Heart right ventricle (tissue), 16 donors: ENCODE measurements around the gene SI. TPM values are rescaled to one million over a fixed set of nuclear protein-coding genes. Genes with fewer than 3 reads are reported as not detected.
"Not testable (repeated sequence)": the region's sequence is repeated elsewhere in the genome, so short reads cannot be mapped to it uniquely, and the experiment has no call there.

Experiments used
- ATAC-seq, 8 donors: fragments of 200-7000 bp; cut with Tn5 transposase; one replicate each; pipeline ENCODE4 v1.9.1; 2020; ENCODE audit warnings: mild to moderate bottlenecking in 8 of 8, moderate library complexity in 8 of 8, moderate number of reproducible peaks in 1 of 8
- DNase-seq, 2 donors: peaks; one replicate each; pipeline ENCODE4 v3.0.0-alpha.2; 2020
- H3K27ac ChIP-seq, 10 donors: fragments of 200-600 bp; sonication (generic) in 2 of 10; one replicate each; pipeline versions ENCODE4 v1.5.0 to v1.8.0; 2020 to 2022; ENCODE audit warnings: mild to moderate bottlenecking in 3 of 10
- H3K27me3 ChIP-seq, 7 donors: fragments of 200-600 bp; one replicate each; pipeline ENCODE4 v1.8.0; 2021 to 2022; ENCODE audit warnings: mild to moderate bottlenecking in 2 of 7
- H3K36me3 ChIP-seq, 9 donors: fragments of 200-600 bp; sonication (generic) in 1 of 9; one replicate each; pipeline versions ENCODE4 v1.5.0 to v1.8.0; 2020 to 2022; ENCODE audit warnings: mild to moderate bottlenecking in 2 of 9
- H3K4me1 ChIP-seq, 9 donors: fragments of 200-600 bp; sonication (generic) in 1 of 9; one replicate each; pipeline versions ENCODE4 v1.5.0 to v1.8.0; 2020 to 2022; ENCODE audit warnings: mild to moderate bottlenecking in 4 of 9
- H3K4me3 ChIP-seq, 10 donors: fragments of 200-600 bp; sonication (generic) in 2 of 10; one replicate each; pipeline versions ENCODE4 v1.5.0 to v1.8.0; 2020 to 2022; ENCODE audit warnings: mild to moderate bottlenecking in 7 of 10, moderate library complexity in 2 of 10
- H3K9me3 ChIP-seq, 11 donors: fragments of 200-600 bp in 10 of 11; sonication (generic) in 2 of 11; one replicate each; pipeline versions ENCODE4 v1.5.0 to v1.8.0; 2013 to 2022; ENCODE audit warnings: mild to moderate bottlenecking in 2 of 11, control low read depth in 1 of 11, moderate library complexity in 1 of 11
- WGBS, 2 donors: extraction: QIAGEN DNeasy Blood & Tissue Kit; methylation state at CpG; one replicate each; pipeline ENCODE4 v1.1.7; 2013; ENCODE audit warnings: inconsistent platforms in 1 of 2; 5-methylcytosine and 5-hydroxymethylcytosine counted together
- intact Hi-C, 10 donors: fragments of 100-400 bp; cut with DNase I; formaldehyde crosslinking; loops; one replicate each; pipeline versions ENCODE4 v1.11.1 to v1.14.2; 2022
- polyA plus RNA-seq, 2 donors: library from polyadenylated mRNA; stranded (reverse); fragments of 200-250 nt; gene quantifications; one replicate each; pipeline ENCODE4 v1.2.3, GENCODE V29; 2013
- total RNA-seq, 10 donors: library from RNA; stranded (reverse); fragmentation: NEBNext Ultra II Directional in 3 of 10; extraction: Animal tissue kit (Norgen Biotek cat#: 25700) in 3 of 10; gene quantifications; one replicate each; pipeline versions ENCODE4 v1.2.1 to v1.2.4, GENCODE V29; 2021 to 2023
- TF ChIP-seq, protein P1 (sequence below), 9 donors: fragments of 200-600 bp; sonication (generic) in 2 of 9; IDR thresholded peaks; one replicate each; pipeline versions ENCODE4 v1.5.0 to v1.8.0; 2021 to 2022; ENCODE audit warnings: antibody characterized with exemption in 9 of 9, mild to moderate bottlenecking in 5 of 9, moderate library complexity in 1 of 9
- donor health status: Arrhythmogenic right ventricular cardiomyopathy.
- donor health status: ischemic (EF 13 %, LVEDD 7.1; RV severe dilation, severe dysfunction).
- donor health status: healthy with polysubstance abuse.
- donor health status: DM: no; HTN: yes; CAD: no.
- donor health status: DM: no; HTN: no; CAD: no.
- donor health status: ischemic (EF 25% LVEDD 6.9; RV normal size, moderate dysfunction).
- donor health status: ischemic (EF 25% LVEDD 5.7; RV mildly dilated, moderate dysfunction).
- donor health status: healthy.
- donor health status: DM: yes; HTN: yes; CAD: no.
- donor health status: Ischemic cardiomyopathy.
- donor health status: ischemic (EF 35%, LVEDD 5.7; RV mildly dilated, moderate dysfunction).
- donor health status: nonischemic (EF 11% LVEDD 7.7; RV severe dilation, severe dysfunction).
- donor health status: DM: yes; HTN: yes; CAD: no.
- donor health status: PGD.
- donor health status: ischemic (EF 29% LVEDD 5.4; RV normal size, mild dysfunction).
- donor health status: nonischemic (EF 23%, LVEDD 6.1; RV moderate dilation, normal function).

The SI gene
- total and polyA plus RNA-seq, 12 donors: not detected

DNA sequence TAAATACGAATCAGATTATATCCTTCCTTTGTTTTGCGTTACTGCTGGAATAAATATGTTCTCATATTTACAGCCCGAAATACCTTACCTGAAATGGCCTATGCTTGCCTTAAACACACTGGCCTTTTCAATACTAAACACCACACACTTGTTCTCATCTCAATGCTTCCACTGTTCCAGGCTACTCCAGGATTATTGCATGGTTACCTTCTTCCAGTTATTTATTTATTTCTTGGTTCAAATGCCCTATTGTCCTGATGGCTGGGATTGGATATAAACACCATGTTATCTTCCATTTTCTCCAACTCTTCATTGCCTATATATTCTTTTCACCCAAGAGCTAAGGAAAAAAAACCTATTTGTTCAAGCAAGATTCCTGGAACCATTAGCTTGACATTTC is 125.3 kb downstream of the SI start:
- intact Hi-C loops: no loop called here
- Histone ChIP-seq H3K4me3 (no peak overlapping the region), H3K4me1 (no peaks in the 10 kb centered on the region), H3K27me3 (no peaks in the 10 kb centered on the region), H3K27ac (no peak overlapping the region), H3K36me3 (no peaks in the 10 kb centered on the region), H3K9me3 (peaks cover 0 to 7% (median 0%) of the 10 kb centered on the region in 11 donors)
- 75 to 83% methylated on average over 3 of the region's 3 CpGs for WGBS, 2 donors
- DNase-seq (no peak), ATAC-seq (no peak)
- TF ChIP-seq, protein P1, sequence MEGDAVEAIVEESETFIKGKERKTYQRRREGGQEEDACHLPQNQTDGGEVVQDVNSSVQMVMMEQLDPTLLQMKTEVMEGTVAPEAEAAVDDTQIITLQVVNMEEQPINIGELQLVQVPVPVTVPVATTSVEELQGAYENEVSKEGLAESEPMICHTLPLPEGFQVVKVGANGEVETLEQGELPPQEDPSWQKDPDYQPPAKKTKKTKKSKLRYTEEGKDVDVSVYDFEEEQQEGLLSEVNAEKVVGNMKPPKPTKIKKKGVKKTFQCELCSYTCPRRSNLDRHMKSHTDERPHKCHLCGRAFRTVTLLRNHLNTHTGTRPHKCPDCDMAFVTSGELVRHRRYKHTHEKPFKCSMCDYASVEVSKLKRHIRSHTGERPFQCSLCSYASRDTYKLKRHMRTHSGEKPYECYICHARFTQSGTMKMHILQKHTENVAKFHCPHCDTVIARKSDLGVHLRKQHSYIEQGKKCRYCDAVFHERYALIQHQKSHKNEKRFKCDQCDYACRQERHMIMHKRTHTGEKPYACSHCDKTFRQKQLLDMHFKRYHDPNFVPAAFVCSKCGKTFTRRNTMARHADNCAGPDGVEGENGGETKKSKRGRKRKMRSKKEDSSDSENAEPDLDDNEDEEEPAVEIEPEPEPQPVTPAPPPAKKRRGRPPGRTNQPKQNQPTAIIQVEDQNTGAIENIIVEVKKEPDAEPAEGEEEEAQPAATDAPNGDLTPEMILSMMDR (IDR thresholded peaks at IDR 0.05): no peak

DNA sequence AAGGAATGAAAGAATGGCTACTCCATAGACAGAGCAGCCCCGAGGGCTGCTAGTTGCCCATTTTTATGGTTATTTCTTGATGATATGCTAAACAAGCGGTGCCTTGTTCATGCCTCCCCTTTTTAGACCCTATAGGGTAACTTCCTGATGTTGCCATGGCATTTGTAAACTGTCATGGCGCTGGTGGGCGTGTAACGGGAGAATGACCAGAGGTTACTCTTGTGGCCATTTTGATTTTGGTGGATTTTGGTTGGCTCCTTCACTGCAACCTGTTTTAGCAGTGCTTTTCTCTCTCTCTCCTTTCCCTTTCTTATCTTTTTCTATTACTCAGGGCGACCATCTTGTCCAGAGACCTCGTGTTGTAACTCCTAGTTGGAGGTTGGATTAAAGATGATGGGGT is 126.9 kb downstream of the SI start:
- intact Hi-C loops, DNase-seq, H3K27ac ChIP-seq, H3K27me3 ChIP-seq, ATAC-seq, H3K4me1 ChIP-seq, H3K36me3 ChIP-seq, H3K4me3 ChIP-seq: not testable (repeated sequence)
- peaks cover 0 to 18% (median 3%) of the 10 kb centered on the region in 11 donors for H3K9me3 ChIP-seq
- WGBS, 2 donors: 83% methylated on average over 7 of the region's 7 CpGs

DNA sequence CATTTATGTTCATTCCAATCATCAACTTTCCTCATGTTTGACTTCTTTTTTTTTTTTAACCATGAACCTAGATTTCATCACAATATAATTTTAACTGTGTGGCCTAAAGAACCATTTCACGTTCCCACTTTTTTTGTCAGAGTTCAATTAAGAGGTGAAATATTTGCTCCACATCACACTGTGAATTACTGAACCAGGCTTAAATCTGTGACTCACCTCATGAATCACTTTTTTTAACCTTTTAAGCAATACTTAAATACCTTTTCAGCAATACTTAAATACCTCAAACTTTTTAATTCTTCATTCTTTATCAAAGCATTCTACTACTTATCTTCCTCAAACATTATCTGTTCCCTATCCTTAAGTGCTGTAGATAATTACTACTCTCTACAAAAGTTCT is 137.6 kb downstream of the SI start:
- Histone ChIP-seq H3K36me3 (no peaks in the 10 kb centered on the region), H3K4me1 (no peaks in the 10 kb centered on the region), H3K27me3 (no peaks in the 10 kb centered on the region), H3K27ac (no peak overlapping the region), H3K4me3 (no peak overlapping the region), H3K9me3 (peaks cover 0 to 9% (median 0%) of the 10 kb centered on the region in 11 donors)
- WGBS, 2 donors: 62 to 77% methylated on average over 1 of the region's 1 CpG
- DNase-seq (no peak), ATAC-seq (no peak)
- TF ChIP-seq, protein P1 (IDR thresholded peaks at IDR 0.05): no peak
- intact Hi-C loops: no loop called here

DNA sequence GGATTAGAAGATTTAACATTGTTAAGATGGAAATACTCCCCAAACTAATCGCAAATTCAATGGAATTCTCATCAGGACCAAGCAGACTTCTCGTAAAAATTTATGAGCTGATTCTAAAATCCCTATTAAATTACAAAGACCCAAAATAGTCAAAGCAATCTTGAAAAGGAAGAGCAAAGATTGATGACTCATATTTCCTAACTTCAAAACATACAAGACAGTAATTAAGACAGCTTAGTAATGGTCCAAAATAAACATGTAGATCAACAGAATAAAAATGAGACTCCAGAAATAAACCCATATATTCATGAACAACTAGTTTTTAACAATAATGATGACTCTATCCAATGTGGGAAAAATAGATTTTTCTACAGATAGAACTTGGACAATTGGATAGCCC is 148.7 kb downstream of the SI start:
- H3K27me3 ChIP-seq: no peaks in the 10 kb centered on the region
- no peak for ATAC-seq
- peaks cover 0 to 9% (median 0%) of the 10 kb centered on the region in 11 donors for H3K9me3 ChIP-seq
- intact Hi-C loops: no loop called here
- TF ChIP-seq, protein P1 (IDR thresholded peaks at IDR 0.05): no peak
- no peak overlapping the region for H3K27ac ChIP-seq
- no peak for DNase-seq
- no peaks in the 10 kb centered on the region for H3K36me3 ChIP-seq
- H3K4me1 ChIP-seq: no peaks in the 10 kb centered on the region
- H3K4me3 ChIP-seq: no peak overlapping the region
- WGBS, 2 donors: 35 to 56% methylated on average over 2 of the region's 2 CpGs

Other genes starting within 250 kb of the SI start
- not detected for gene SLITRK3, start 117.9 kb upstream of the SI start, total RNA-seq
- gene SLITRK3, start 117.9 kb upstream of the SI start, polyA plus RNA-seq: not detected